ENCODE results near the gene STUB1. TPM values are rescaled to one million over a fixed set of nuclear protein-coding genes. Genes with fewer than 3 reads are reported as not detected.

STUB1 gene
- total and polyA plus RNA-seq, 2 of the 8 experiments (the other 6 are each of a cell fraction or from before 2014, with no cell fraction given) = 89.9 to 103 TPM

GRCh38 chr16:730666-731509 lies 50.7 kb downstream of the STUB1 start:
- H3K36me3 ChIP-seq (ENCODE audit: control insufficient read depth in 2 of 4, insufficient read depth in 4 of 4, low read length in 3 of 4) = peaks cover 0 to 3% (median under 1%) of the 10 kb centered on the region in 4 experiments; a peak in 1 of 8 replicates
- no peak overlapping the region for H2BK15ac ChIP-seq (ENCODE audit: low read length)
- H3K4ac ChIP-seq (replicated peaks; ENCODE audit: insufficient read length, low read depth, low read length) = no peak overlapping the region
- TF ChIP-seq PHF8 (conservative IDR thresholded peaks at IDR 0.05; ENCODE audit: low read depth, low read length) (no peak), CTBP2 (IDR thresholded peaks at IDR 0.05; ENCODE audit: borderline replicate concordance, insufficient read depth, insufficient read length, low read length) (no peak), E2F6 (IDR thresholded peaks at IDR 0.05) (no peak), TBP (IDR thresholded peaks at IDR 0.05; ENCODE audit: low read depth, low read length) (no peak), POLR2AphosphoS5 (IDR thresholded peaks at IDR 0.05; ENCODE audit: low read depth, low read length) (no peak), CBX5 (IDR thresholded peaks at IDR 0.05; ENCODE audit: low read depth, low read length) (no peak), KDM5A (IDR thresholded peaks at IDR 0.05; ENCODE audit: low read length) (no peak), SIRT6 (IDR thresholded peaks at IDR 0.05; ENCODE audit: low read length) (no peak), KDM4A (IDR thresholded peaks at IDR 0.05; ENCODE audit: low read depth, low read length, severe bottlenecking) (no peak)
- H2BK20ac ChIP-seq (ENCODE audit: low read length) = no peak overlapping the region
- H4K20me1 ChIP-seq (replicated peaks in 1 of 2; ENCODE audit: control insufficient read depth in 1 of 2, insufficient read depth in 2 of 2, low read length in 2 of 2) = peaks cover 2 to 12% of the 10 kb centered on the region in 2 experiments
- H4K8ac ChIP-seq (ENCODE audit: extremely low read depth, insufficient read depth, low read length) = no peak overlapping the region
- no peak overlapping the region for H3K14ac ChIP-seq (ENCODE audit: insufficient read length)
- no peak overlapping the region for H2BK12ac ChIP-seq (ENCODE audit: low read depth, low read length)
- POLR2A ChIA-PET (ENCODE audit: partially characterized antibody) = interaction anchor here (0.8 to 23.0 kb wide), 10 partner anchors 9 to 73 kb away, joined by 3 to 353 read pairs (median 4); partner anchors contain the start of genes ANTKMT, CCDC78, CIAO3 and GNG13
- H3K27me3 ChIP-seq (replicated peaks in 1 of 4; ENCODE audit: control insufficient read depth in 3 of 4, extremely low read depth in 1 of 4, insufficient read depth in 3 of 4, low read length in 3 of 4) = peaks cover 0 to 10% (median 4%) of the 10 kb centered on the region in 4 experiments; a peak in 4 of 7 replicates
- H4K91ac ChIP-seq (replicated peaks; ENCODE audit: insufficient read length, low read length) = no peak overlapping the region
- no peak overlapping the region for H2AFZ ChIP-seq (ENCODE audit: low read length)
- H2AK5ac ChIP-seq (ENCODE audit: low read depth, low read length) = no peak overlapping the region
- H4K5ac ChIP-seq (ENCODE audit: insufficient read length, low read depth, low read length) = no peak overlapping the region
- H3K79me2 ChIP-seq (ENCODE audit: control insufficient read depth in 1 of 2, insufficient read depth in 2 of 2, low read length in 2 of 2) = no peaks in the 10 kb centered on the region
- WGBS, 2 experiments (ENCODE audit: extremely low coverage in 1 of 2, insufficient coverage in 1 of 2, insufficient read length in 1 of 2, insufficient replicate concordance in 2 of 2, low coverage in 1 of 2, low lambda C conversion rate in 2 of 2, missing lambda C conversion rate in 1 of 2) = 92% methylated on average over 17 of the region's 22 CpGs; no CpG with 5 or more reads in 1 of the 2 experiments
- peaks cover 19% of the 10 kb centered on the region; the same call in 1 of the 2 replicates for H3K23me2 ChIP-seq (ENCODE audit: low read depth, low read length)
- no peaks in the 10 kb centered on the region for H3K9me3 ChIP-seq (ENCODE audit: insufficient read depth in 2 of 2, low read depth in 1 of 2, low read length in 1 of 2)
- no peaks in the 10 kb centered on the region for H3K79me1 ChIP-seq (ENCODE audit: low read depth, low read length)
- peaks cover 0 to 14% (median 8%) of the 10 kb centered on the region in 4 experiments; a peak in 5 of 7 replicates for H3K4me1 ChIP-seq (replicated peaks in 1 of 4; ENCODE audit: control insufficient read depth in 3 of 4, insufficient read depth in 4 of 4, low read length in 3 of 4)
- no peak overlapping the region for H2BK120ac ChIP-seq (replicated peaks; ENCODE audit: low read depth, low read length)
- CTCF ChIA-PET (ENCODE audit: partially characterized antibody) = interaction anchor here (0.5 to 35.8 kb wide), 6 partner anchors 5 to 683 kb away, joined by 3 to 977 read pairs (median 216); partner anchors contain the start of genes ANTKMT, CCDC78, CHTF18 and CIAO3
- H3K23ac ChIP-seq (ENCODE audit: insufficient read length) = no peak overlapping the region
- DNase-seq (ENCODE audit: low read depth in 1 of 2, low spot score in 2 of 2) = no peak
- no peak overlapping the region for H3K9ac ChIP-seq (replicated peaks in 1 of 4; ENCODE audit: extremely low read depth in 1 of 4, low read depth in 3 of 4, low read length in 3 of 4)
- H3K4me2 ChIP-seq (ENCODE audit: insufficient read depth in 1 of 2, low read depth in 2 of 2, low read length in 2 of 2) = no peak overlapping the region
- no peak overlapping the region for H3K56ac ChIP-seq (replicated peaks; ENCODE audit: insufficient read length, low read depth, low read length)
- no peak overlapping the region for H2BK5ac ChIP-seq (ENCODE audit: low read depth, low read length)
- H3K27ac ChIP-seq (ENCODE audit: low read depth, low read length) = no peak overlapping the region
- no peak overlapping the region for H3K18ac ChIP-seq (ENCODE audit: extremely low read depth, low read length)
- H3K4me3 ChIP-seq (ENCODE audit: extremely low read depth in 1 of 4, insufficient read depth in 2 of 4, low read depth in 3 of 4, low read length in 4 of 4) = no peak overlapping the region
- FAIRE-seq = no peak
